Fibroblast of peridontal ligament (primary cell): ENCODE data around the gene GALNT2.

Source experiments
- DNase-seq: peaks from one replicate; pipeline ENCODE4 v3.0.0-alpha.2; 2010; ENCODE audit errors: extremely low read depth

GALNT2 gene

GRCh38 chr1:230129341-230129740 lies 62.3 kb downstream of the GALNT2 start:
- DNase-seq, result no peak

- no peak for DNase-seq
Measured at GRCh38 chr1:230130172-230130944, 63.3 kb downstream of the GALNT2 start.

- DNase-seq, result no peak
Measured at GRCh38 chr1:230131457-230131856, 64.4 kb downstream of the GALNT2 start.

- no peak for DNase-seq
Measured at GRCh38 chr1:230132758-230133157, 65.7 kb downstream of the GALNT2 start.

GRCh38 chr1:230135726-230136125 lies 68.7 kb downstream of the GALNT2 start:
- DNase-seq, result no peak

- DNase-seq, result no peak
Measured at GRCh38 chr1:230136453-230137336, 69.7 kb downstream of the GALNT2 start.

- DNase-seq, result no peak
Measured at GRCh38 chr1:230137337-230137815, 70.3 kb downstream of the GALNT2 start.

- no peak for DNase-seq
Measured at GRCh38 chr1:230138561-230139239, 71.7 kb downstream of the GALNT2 start.

GRCh38 chr1:230139315-230139714 lies 72.3 kb downstream of the GALNT2 start:
- no peak for DNase-seq

GRCh38 chr1:230139741-230140140 lies 72.7 kb downstream of the GALNT2 start:
- no peak for DNase-seq

GRCh38 chr1:230140221-230141020 lies 73.4 kb downstream of the GALNT2 start:
- DNase-seq, result peak; percentile 50

GRCh38 chr1:230141021-230141648 lies 74.1 kb downstream of the GALNT2 start:
- DNase-seq, result peak; percentile 37

GRCh38 chr1:230141797-230142607 lies 75.0 kb downstream of the GALNT2 start:
- DNase-seq, result no peak

- no peak for DNase-seq
Measured at GRCh38 chr1:230142608-230143210, 75.7 kb downstream of the GALNT2 start.

- DNase-seq, result no peak
Measured at GRCh38 chr1:230143534-230143933, 76.5 kb downstream of the GALNT2 start.

GRCh38 chr1:230144010-230144614 lies 77.1 kb downstream of the GALNT2 start:
- DNase-seq, result no peak

GRCh38 chr1:230144758-230145504 lies 77.9 kb downstream of the GALNT2 start:
- no peak for DNase-seq

- no peak for DNase-seq
Measured at GRCh38 chr1:230145505-230145899, 78.5 kb downstream of the GALNT2 start.
